ENCODE results near the gene C6orf89.

Gene C6orf89

DNA sequence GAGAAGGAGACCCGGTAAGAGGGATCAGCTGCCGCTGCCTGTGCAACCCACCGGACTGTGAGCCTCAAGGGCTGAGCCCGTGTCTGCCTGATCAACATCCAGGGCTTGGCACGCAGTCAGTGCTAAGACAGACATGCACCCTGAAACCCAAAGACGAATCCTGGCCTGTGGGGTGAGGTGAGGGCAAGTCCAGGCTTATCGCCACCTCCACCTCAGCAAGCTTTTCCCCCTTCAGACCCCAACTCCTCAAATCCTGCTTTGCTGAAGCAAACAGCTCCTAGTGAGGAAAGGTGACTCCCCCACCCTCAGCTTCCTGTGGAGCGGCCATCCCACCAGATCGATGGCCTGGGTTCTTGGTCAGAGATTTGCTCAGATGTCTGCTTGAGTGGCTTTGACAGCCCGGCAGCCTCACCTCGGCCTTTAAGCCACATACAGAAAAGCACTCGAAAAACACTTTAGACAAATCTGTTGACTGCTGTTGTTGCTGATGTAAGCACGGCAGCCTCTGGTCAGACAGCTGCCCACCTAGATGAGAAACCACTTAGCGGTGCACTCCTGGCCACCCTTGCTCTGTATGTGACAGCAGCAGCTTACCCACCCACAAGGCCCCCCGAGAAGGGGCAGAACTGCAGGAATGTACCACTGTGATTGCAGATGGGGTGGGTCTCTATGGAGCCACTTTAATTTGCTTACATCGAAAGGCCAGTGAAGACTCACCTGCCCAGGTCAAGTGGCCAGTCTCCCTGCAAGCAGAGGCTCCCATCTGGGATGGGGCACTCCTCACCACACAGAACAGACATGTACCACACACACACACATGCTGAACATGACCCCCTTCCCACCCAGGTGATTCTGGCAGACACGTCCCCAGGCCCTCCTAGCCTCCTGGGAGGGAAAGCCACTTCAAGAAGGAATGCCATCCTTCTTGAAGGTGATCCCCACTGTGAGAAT lies 85.4 kb downstream of the C6orf89 start:
- peak overlapping the region in 3 of 11 experiments; percentile 22 to 59 (median 56); a peak in 5 of 22 replicates for H3K9ac ChIP-seq
- TF ChIP-seq Cebpa-rat (IDR thresholded peaks at IDR 0.05) = no peak
- H3K27ac ChIP-seq = peak overlapping the region in 2 of 11 experiments; percentile 8 to 29; a peak in 1 of 22 replicates
- H3K27me3 ChIP-seq = no peaks in the 10 kb centered on the region
- H4K20me1 ChIP-seq = peaks cover 36 to 100% (median 76%) of the 10 kb centered on the region in 11 experiments; a peak in 21 of 22 replicates
- H3K9me3 ChIP-seq (replicated peaks in 1 of 11) = no peaks in the 10 kb centered on the region
- peaks cover 94 to 100% (median 100%) of the 10 kb centered on the region in 11 experiments for H3K36me3 ChIP-seq
- no peak overlapping the region for H3K4me3 ChIP-seq
- H3K4me1 ChIP-seq = peaks cover 0 to 51% (median 45%) of the 10 kb centered on the region in 10 experiments; a peak in 15 of 20 replicates
- peak overlapping the region in 2 of 11 experiments; percentile 62 to 73; a peak in 3 of 22 replicates for H3K4me2 ChIP-seq

DNA sequence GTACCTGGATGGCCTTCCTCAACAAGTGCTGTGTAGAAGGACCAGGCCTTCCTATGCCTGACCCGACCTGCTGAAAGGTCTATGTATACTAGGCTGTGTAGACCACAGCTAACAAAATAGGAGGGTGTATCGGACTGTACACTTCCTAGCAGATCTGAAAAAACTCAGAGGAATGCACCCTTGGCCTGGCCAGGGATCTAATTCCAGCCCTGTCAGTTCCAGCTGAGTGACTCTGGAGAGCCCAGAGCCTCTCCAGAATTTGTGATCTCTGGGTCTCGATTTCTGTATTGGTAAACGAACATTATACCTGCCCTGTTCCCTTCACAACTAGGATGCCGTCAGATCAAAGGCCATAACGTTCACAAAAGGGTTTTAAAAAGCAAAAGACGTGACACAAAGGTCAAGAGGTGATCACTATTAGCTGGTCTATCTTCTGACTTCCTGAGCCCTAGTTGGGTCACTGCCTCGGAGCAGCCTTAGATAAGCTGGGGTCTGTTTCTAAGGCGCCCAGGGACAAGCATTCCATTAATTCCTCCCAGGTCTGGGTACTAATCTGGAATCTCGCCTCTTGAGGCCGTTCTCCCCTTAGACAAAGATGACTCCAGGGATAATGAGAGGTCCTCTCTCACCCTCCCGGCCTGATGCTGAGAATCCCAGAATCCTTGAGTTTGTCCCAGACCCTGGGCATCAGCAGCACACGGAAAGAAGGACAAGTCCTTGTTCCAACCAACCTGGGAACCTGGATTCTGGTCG lies 86.3 kb downstream of the C6orf89 start:
- peaks cover 43 to 100% (median 84%) of the 10 kb centered on the region in 11 experiments; a peak in 21 of 22 replicates for H4K20me1 ChIP-seq
- H3K27ac ChIP-seq = 0 out of 22 replicates have a peak overlapping the region, but pooled peaks of 1 of the 11 experiments have one; percentile 8
- peaks cover 0 to 60% (median 46%) of the 10 kb centered on the region in 10 experiments; a peak in 15 of 20 replicates for H3K4me1 ChIP-seq

DNA sequence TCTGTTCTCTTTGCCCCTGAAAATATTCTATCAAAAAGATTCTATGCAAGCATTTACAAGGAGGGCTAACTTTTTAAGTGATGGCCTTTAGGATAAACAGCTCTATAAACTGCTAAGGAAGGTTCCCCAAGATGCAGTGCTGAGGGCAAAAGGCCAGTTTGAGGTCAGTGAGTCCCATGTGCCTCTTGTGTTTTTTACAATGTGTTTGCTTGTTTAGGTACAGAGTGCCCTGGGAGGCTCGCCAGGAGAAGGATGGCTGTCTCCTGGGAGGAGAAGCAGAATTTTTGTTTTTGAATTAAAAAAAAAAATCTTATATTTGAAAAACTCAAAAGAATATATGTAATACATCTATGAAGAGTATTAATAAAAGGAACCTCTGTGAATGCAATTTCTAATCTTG lies 87.4 kb downstream of the C6orf89 start:
- H3K27ac ChIP-seq = no peak overlapping the region
- H3K9me3 ChIP-seq (replicated peaks in 1 of 11) = no peaks in the 10 kb centered on the region
- H3K9ac ChIP-seq = peak overlapping the region in 2 of 11 experiments; percentile 9 to 56; a peak in 1 of 22 replicates
- H3K27me3 ChIP-seq = no peaks in the 10 kb centered on the region
- peaks cover 0 to 62% (median 47%) of the 10 kb centered on the region in 10 experiments; a peak in 15 of 20 replicates for H3K4me1 ChIP-seq
- H4K20me1 ChIP-seq = peaks cover 54 to 100% (median 93%) of the 10 kb centered on the region in 11 experiments; a peak in 21 of 22 replicates
- peak overlapping the region in 5 of 11 experiments; percentile 6 to 62 (median 38); a peak in 7 of 22 replicates for H3K4me2 ChIP-seq
- no peak overlapping the region for H3K4me3 ChIP-seq
- TF ChIP-seq Cebpa-rat (IDR thresholded peaks at IDR 0.05) = no peak
- peaks cover 100% of the 10 kb centered on the region in 11 experiments for H3K36me3 ChIP-seq

More for the DNA sequence above, 86.3 kb downstream of the C6orf89 start:
- peak overlapping the region in 5 of 11 experiments; percentile 9 to 59 (median 28); a peak in 10 of 22 replicates for H3K9ac ChIP-seq
- H3K27me3 ChIP-seq = no peaks in the 10 kb centered on the region
- H3K4me3 ChIP-seq = no peak overlapping the region
- peak overlapping the region in 6 of 11 experiments; percentile 6 to 73 (median 48); a peak in 11 of 22 replicates for H3K4me2 ChIP-seq
- TF ChIP-seq Cebpa-rat (IDR thresholded peaks at IDR 0.05) = no peak
- no peaks in the 10 kb centered on the region for H3K9me3 ChIP-seq (replicated peaks in 1 of 11)
- H3K36me3 ChIP-seq = peaks cover 100% of the 10 kb centered on the region in 11 experiments

DNA sequence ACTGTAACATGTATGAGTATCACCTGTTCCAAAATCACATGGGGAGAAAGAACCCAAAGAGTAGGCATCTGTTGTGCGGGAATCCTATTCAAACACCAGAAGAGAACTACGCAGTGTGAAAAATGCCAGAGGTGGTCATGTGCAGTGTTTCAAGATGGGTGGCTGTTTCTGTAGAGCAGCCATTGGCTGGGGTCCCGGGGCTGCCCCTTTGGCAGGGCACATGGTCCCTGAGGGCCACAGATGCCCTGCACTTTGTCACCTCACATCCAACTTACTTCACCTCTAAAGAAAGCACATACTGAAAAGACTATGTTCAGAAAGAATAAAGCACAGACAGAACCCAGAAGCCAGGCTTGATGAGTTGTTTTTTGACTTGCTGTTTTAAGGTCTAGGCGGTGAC lies 87.9 kb downstream of the C6orf89 start:
- H4K20me1 ChIP-seq = peaks cover 59 to 100% (median 93%) of the 10 kb centered on the region in 11 experiments
- peaks cover 100% of the 10 kb centered on the region in 11 experiments for H3K36me3 ChIP-seq
- no peak overlapping the region for H3K27ac ChIP-seq
- peak overlapping the region in 1 of 11 experiments; percentile 48; a peak in 2 of 22 replicates for H3K4me2 ChIP-seq
- no peak overlapping the region for H3K9ac ChIP-seq
- H3K27me3 ChIP-seq = no peaks in the 10 kb centered on the region
- peaks cover 0 to 66% (median 47%) of the 10 kb centered on the region in 10 experiments; a peak in 15 of 20 replicates for H3K4me1 ChIP-seq
- TF ChIP-seq Cebpa-rat (IDR thresholded peaks at IDR 0.05) = no peak
- no peak overlapping the region for H3K4me3 ChIP-seq
- H3K9me3 ChIP-seq (replicated peaks in 1 of 11) = no peaks in the 10 kb centered on the region

DNA sequence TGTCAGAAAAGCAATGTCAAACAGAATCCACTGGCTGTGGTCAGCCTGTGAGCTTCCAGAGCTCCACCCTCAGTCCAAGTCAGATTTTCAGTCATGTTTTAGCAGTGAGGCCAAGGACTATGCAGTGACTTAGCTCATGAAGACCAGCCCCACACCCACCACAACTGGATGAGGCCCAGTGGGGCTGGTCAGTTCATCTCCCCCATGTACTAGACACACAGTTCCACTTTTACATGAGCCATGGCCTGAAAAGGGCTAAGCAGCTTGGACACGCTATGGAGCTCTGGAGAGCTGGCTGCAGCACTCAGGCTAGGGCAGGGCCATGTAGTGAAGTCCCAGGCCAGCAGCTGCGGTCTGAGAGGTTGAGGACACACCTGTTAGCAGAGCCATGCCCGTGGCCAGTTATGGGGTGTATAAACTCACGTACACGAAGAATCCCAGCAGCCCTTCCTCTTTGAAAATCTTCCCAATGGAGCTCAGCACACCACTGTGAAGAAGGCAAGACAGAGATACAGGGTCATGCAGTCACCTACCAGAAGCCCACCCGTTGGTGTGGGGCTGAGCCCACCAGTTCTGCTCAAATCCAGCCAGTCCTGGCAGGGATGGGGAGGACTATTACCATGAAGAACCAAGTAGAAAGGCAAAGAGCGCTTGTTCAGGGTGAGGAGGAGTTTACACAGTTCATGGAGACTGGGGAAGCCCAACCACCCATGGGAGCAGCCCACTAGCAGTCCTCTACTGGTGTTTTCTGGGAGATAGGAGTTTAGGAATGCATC lies 89.7 kb downstream of the C6orf89 start:
- no peak overlapping the region for H3K27ac ChIP-seq
- H3K4me2 ChIP-seq = peak overlapping the region in 6 of 11 experiments; percentile 9 to 48 (median 29); a peak in 10 of 22 replicates
- H3K4me3 ChIP-seq = no peak overlapping the region
- H4K20me1 ChIP-seq = peaks cover 75 to 100% (median 99%) of the 10 kb centered on the region in 11 experiments
- H3K36me3 ChIP-seq = peaks cover 87 to 100% (median 99%) of the 10 kb centered on the region in 11 experiments
- H3K9me3 ChIP-seq (replicated peaks in 1 of 11) = no peaks in the 10 kb centered on the region
- peaks cover 9 to 81% (median 59%) of the 10 kb centered on the region in 10 experiments; a peak in 19 of 20 replicates for H3K4me1 ChIP-seq
- peak overlapping the region in 5 of 11 experiments; percentile 5 to 30 (median 18); a peak in 5 of 22 replicates for H3K9ac ChIP-seq
- no peak for TF ChIP-seq Cebpa-rat (IDR thresholded peaks at IDR 0.05)
- no peaks in the 10 kb centered on the region for H3K27me3 ChIP-seq

DNA sequence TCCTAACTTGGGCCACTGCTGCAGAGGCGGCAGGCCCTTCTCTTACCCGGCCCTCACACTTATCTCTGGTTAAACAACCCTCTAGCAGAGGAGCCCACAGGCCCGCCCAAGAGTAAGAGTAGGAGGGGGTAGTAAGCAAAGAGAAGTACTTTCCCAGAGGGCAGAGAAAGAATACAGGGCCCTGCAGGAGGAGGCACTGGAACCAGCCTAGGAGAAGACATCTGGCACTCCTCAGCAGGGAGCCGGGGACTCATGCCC lies 90.2 kb downstream of the C6orf89 start:
- Histone ChIP-seq H3K27ac (no peak overlapping the region; a peak in 1 of 22 replicates), H3K36me3 (peaks cover 87 to 100% (median 99%) of the 10 kb centered on the region in 11 experiments), H3K4me2 (peak overlapping the region in 2 of 11 experiments; percentile 9 to 48; a peak in 4 of 22 replicates), H3K9me3 (replicated peaks in 1 of 11) (no peaks in the 10 kb centered on the region), H3K9ac (peak overlapping the region in 6 of 11 experiments; percentile 5 to 19 (median 12); a peak in 6 of 22 replicates), H3K4me3 (no peak overlapping the region), H3K4me1 (peaks cover 14 to 87% (median 64%) of the 10 kb centered on the region in 10 experiments), H4K20me1 (peaks cover 79 to 100% (median 99%) of the 10 kb centered on the region in 11 experiments), H3K27me3 (no peaks in the 10 kb centered on the region)
- no peak for TF ChIP-seq Cebpa-rat (IDR thresholded peaks at IDR 0.05)

DNA sequence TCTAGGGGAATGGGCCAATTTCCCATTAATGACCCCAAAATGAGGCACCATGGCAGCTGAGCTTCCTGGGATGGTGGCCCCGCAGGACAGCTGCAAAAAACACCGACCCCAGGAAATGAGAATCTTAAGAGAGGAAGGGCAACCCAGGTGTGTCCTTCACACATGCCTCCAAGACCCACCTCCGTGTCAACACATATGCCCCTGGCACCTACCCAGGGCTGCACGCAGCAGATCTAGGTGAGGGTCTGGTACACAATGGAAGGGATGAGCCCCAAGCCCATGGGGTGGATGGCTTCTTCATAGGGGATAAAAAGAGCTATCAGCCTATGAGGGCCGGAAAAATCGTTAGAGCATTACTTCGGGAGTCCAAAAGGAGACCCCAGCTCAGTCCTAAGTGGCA lies 90.8 kb downstream of the C6orf89 start:
- peaks cover 79 to 100% (median 99%) of the 10 kb centered on the region in 11 experiments for H4K20me1 ChIP-seq
- peak overlapping the region in 4 of 11 experiments; percentile 8 to 19 (median 14); a peak in 4 of 22 replicates for H3K9ac ChIP-seq
- TF ChIP-seq Cebpa-rat (IDR thresholded peaks at IDR 0.05) = no peak
- H3K4me2 ChIP-seq = no peak overlapping the region; a peak in 1 of 22 replicates
- peaks cover 87 to 100% (median 99%) of the 10 kb centered on the region in 11 experiments for H3K36me3 ChIP-seq
- no peaks in the 10 kb centered on the region for H3K27me3 ChIP-seq
- H3K4me1 ChIP-seq = peaks cover 20 to 87% (median 69%) of the 10 kb centered on the region in 10 experiments
- no peaks in the 10 kb centered on the region for H3K9me3 ChIP-seq (replicated peaks in 1 of 11)
- no peak overlapping the region for H3K4me3 ChIP-seq
- H3K27ac ChIP-seq = no peak overlapping the region

DNA sequence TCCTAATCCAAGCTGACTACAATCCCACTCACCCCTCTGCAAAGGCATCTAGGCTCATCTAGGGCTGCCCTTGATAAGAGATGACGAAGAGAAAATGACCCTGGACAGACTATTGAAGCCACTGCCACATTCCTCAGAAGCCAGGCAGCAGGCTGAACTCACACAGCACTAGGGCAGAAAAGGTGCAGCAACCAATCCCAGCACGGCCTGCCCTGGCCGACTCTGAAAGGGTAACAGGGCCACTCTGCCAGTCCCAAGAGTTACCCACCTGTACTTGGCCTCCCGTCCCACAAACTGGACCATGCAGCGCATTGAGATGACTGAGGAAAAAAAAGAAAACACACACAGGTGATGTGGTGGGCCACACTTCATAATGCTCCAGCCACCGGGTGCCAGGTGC lies 91.2 kb downstream of the C6orf89 start:
- Histone ChIP-seq H3K4me1 (peaks cover 24 to 87% (median 69%) of the 10 kb centered on the region in 10 experiments), H4K20me1 (peaks cover 82 to 100% (median 99%) of the 10 kb centered on the region in 11 experiments), H3K9ac (peak overlapping the region in 3 of 11 experiments; percentile 10 to 19 (median 17); a peak in 2 of 22 replicates), H3K27me3 (no peaks in the 10 kb centered on the region), H3K9me3 (replicated peaks in 1 of 11) (no peaks in the 10 kb centered on the region), H3K4me3 (no peak overlapping the region), H3K4me2 (no peak overlapping the region), H3K27ac (no peak overlapping the region), H3K36me3 (peaks cover 87 to 100% (median 99%) of the 10 kb centered on the region in 11 experiments)
- TF ChIP-seq Cebpa-rat (IDR thresholded peaks at IDR 0.05) = no peak

All from BLaER1 treated with 17β-estradiol and CSF1 and Interleukin-3, amounts not matched to agents 10 nM and 100 nM (cell line).